Measurements from ENCODE around the gene SH3GL1.
"Not testable (repeated sequence)": the region's sequence is repeated elsewhere in the genome, so short reads cannot be mapped to it uniquely, and the experiment has no call there.

SH3GL1 gene

DNA sequence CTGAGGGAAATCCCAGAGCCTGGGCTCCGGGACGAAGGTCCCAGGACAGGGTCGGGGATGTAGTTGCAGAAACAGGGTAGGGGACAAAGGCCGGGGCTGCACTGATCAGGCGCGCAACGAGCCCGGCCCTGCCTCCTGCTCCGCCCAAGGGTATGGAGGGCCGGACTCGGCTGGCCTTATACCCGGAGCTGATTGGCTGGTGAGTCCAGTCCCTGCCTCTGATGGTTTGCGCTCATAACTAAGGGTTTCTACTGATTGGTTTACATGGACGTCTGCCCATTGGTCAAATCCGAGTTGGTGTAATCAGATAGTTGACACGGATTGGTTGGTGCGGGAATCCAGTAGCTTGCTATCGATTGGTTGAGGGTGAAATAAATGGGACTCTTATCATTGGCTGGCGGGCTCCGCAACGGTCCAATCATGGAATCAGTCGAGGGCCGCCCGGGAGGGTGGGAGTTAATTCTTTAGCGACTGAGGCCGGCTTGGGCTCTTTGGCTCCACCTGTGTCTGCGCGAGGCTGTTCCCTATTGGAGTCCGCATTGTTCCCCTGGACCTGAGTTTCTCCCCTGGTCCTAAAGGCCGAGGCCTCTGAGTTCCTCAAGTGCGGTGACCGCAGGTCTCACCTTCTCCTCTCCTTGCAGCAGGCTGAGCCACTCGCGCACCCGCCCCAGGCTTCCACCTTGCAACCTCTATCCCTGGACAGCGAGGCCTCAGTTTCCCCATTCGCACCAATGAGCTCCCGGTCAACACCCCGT lies 57.6 kb downstream of the SH3GL1 start:
- peak; percentile 98 for DNase-seq

DNA sequence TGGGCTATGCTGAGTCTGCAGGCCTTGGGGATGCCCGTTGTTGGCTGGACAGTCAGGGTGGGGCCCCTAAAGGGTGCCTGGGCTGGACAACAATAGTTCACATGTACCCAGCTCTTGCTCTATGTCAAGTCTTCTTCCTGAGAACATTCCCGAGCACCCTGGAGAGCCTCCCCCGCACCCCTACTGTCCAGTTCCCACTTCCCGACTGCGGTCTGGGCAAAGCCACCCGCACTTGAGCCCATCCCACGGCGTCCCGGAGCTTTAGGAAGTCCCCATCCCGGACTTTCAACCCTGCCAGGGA lies 58.1 kb downstream of the SH3GL1 start:
- DNase-seq, result no peak

DNA sequence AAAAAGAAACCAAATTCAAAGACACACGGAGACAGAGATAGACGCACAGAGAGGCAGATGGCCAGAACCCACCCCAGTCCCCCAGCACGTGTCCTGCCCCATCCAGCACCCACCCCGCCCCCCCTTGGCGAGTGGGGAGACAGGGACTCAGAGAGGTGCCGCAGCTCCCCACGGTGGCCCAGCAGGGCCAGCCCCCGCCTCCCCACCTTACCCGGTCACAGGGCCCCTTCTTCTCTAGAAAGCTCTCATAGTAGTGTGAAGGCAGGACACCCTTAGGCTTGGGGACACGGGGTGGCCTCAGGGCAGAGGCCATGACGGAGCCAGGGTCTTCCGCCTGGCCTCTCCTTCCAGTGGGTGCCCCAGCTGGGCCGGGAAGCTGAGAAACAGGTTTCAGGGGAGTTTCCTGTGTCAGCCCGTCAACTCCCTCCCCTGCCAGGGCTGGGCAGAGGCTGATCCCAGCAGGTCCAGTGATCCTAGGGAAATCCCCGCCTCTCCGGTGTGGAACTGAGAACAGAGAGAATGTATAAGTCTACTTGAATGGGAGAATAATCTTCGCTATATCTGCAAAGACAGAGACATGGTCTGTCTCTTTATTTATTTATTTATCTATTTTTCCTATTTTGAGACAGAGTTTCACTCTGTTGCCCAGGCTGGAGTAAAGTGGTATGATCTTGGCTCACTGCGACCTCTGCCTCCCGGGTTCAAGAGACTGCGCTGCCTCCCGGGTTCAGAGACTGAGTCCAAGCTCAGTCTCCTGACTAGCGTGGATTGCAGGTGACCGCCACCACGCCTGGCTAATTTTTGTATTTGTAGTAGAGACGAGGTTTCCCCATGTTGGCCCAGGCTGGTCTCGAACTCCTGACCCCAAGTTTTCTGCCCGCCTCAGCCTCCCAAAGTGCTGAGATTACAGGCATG lies 61.6 kb downstream of the SH3GL1 start, which contains the start of gene STAP2:
Gene STAP2 (minus strand): TSS at position 387 of the 915 bp plus-strand sequence. CDS start 74 bp downstream, at position 313.
- no peak for DNase-seq

DNA sequence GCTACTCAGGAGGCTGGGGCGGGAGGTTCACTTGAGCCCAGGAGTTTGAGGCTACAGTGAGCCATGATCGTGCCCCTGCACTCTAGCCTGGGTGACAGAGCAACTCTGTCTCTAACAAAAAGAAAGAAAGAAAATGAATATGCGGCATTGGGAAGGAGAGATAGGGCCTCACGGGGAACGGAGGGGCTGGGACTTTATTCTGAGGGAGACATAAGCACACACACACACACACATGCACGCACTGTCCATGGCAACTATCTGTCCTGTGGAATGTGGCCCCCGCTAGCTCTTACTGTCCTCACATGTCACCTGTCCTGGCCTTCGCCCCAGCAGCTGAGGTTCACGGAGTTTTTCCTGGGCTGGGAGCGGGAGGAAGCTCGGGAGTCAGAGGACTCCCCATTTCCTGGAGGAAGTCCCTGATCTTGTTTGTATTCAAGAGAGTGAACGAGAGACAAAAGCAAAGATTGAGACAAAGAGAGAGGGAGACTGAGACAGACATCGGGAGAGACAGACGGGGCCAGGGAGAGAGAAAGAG lies 62.4 kb downstream of the SH3GL1 start:
- no peak for DNase-seq

- DNase-seq, result no peak
These were observed 65.3 kb downstream of the SH3GL1 start for GRCh38 chr19:4334929-4335570.

DNA sequence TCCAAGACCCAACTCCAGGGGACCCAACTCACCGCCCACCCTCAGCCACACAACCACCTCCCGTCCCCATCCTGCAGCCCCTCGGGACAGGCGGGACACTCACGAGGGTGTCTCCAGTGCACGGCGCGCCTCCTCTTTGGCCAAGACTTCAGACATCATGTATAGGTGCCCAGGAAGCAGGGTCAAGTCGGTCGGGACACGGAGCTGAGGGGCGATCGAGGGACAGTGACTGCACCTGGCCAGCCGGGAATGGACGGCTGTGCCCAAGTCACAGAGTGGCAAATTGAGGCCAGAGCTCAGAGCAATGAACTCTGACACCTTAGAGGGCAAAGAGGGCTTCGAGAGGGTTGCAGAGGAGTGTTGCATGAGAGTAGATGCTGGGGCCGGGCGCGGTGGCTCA lies 70.5 kb downstream of the SH3GL1 start:
- DNase-seq, result no peak

DNA sequence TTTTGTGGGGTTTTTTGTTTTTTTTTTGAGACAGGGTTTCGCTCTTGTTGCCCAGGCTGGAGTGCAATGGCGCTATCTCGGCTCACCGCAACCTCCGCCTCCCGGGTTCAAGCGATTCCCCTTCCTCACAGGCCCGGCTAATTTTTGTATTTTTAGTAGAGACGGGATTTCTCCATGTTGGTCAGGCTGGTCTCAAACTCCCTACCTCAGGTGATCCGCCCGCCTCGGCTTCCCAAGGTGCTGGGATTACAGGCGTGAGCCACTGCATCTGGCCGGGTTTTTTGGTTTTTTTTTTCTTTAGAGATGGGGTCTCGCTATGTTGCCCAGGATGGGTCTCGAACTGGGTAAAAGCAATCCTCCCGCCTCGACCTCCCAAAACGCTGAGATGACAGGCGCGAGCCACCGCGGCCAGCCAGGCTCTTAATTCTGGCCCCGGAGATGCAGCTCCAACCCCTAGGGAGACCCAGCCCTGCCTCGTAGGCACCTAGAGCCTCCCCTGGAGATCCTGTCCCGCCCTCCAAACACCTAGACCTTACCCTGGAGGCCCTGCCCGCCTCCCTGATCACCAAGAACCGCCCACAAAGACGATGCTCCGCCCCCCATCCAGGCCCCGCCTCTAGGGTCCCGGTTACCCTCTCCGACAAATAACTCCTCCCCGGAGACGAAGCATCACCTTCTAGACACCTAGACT lies 71.2 kb downstream of the SH3GL1 start:
- not testable (repeated sequence) for DNase-seq

GRCh38 chr19:4328243-4328990 lies 71.9 kb downstream of the SH3GL1 start:
- DNase-seq, result peak; percentile 42

- DNase-seq, result no peak
These were observed 72.5 kb downstream of the SH3GL1 start for GRCh38 chr19:4327877-4328242.

GRCh38 chr19:4327252-4327876 lies 73.0 kb downstream of the SH3GL1 start:
- peak; percentile 7 for DNase-seq

GRCh38 chr19:4326837-4327251 lies 73.5 kb downstream of the SH3GL1 start:
- no peak for DNase-seq

GRCh38 chr19:4326215-4326836 lies 74.0 kb downstream of the SH3GL1 start:
- DNase-seq, result no peak

- DNase-seq, result no peak
These were observed 76.1 kb downstream of the SH3GL1 start for GRCh38 chr19:4324228-4324627.

DNA sequence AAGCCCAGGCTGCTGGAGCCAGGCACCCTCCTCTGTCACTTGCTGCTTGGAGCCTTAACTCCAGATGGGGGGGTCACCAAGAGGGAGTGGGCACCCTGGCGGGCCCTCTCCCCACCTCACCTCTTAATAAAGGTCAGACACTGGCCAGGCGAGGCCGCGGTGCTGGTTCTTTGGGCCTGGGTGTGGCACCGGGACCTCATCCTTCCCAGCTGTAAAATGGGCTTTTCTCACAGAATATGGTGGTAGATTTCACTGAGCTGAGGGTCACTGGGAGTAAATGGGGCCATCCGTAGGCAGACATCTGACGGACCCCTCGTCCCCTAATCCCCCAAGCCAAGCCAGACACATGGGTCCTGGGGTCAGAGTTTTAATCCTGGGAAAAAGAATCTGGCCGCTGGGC lies 76.7 kb downstream of the SH3GL1 start:
- DNase-seq, result no peak

DNA sequence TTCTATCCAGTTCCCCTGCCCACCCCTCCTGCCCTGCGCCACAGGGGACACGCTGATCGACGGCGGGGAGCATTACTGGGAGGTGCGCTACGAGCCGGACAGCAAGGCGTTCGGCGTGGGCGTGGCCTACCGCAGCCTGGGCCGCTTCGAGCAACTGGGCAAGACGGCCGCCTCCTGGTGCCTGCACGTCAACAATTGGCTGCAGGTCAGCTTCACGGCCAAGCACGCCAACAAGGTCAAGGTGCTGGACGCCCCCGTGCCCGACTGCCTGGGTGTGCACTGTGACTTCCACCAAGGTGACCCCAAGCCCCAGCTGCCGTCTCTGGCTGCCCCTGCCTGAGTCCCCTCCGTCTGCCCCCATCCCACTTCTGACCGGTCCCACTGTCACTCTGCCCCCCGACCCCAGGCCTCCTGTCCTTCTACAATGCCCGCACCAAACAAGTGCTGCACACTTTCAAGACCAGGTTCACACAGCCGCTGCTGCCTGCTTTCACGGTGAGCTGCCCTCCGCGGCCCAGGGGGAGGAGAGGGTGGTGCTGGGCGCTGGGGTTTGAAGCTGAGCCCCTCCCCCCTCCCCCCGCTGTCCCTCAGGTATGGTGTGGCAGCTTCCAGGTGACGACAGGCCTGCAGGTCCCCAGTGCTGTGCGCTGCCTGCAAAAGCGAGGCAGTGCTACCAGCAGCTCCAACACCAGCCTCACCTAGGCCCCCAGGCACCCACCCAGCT lies 77.2 kb downstream of the SH3GL1 start:
- no peak for DNase-seq

DNA sequence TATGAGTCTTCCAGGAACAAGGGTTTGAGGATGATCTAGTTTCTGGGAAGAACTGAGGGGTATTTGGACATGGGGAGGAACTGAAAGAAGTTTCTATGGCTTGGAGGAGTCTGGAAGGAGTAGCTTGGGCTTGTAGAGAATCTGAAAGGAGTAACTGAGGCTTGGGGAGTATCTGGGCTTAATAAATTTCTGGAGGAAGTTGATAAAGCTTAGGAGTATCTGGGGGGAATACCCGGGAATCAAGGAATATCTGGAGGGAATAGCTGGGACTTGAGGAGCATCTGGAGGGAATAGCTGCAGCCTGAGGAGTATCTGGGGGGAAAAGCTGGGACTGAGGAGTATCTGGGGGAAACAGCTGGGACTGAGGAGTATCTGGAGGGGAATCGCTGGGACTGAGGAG lies 79.9 kb downstream of the SH3GL1 start:
- no peak for DNase-seq

DNA sequence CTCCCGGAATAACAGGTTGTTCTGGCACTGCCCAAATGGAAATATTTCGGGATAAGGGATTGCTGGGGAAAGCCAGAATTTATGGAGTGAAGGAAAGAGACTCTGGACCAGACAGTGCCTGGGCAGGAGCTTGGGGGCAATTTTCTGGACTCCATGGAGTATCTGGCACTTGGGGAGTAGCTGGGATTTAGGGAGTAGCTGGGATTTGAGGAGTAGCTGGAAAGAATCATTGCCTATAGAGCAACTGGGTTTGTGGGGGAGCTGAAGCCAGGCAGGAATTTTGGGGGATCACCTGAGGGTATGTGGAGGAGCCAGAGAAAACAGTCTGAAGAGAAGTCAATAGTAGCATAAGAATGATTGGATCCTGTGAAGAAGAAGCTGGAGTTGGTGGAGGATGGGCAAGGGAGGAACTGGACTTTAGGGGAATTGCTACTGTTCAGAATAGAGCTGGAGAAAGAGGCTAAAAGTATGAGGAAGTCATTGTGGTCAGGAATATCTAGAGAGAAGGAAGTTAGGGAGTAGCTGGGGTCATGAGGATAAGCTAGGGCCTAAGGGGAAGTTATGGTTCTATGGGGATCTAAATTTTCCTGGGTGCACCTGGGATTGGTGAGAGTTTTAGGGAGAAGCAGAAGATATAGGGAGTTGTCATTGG lies 81.2 kb downstream of the SH3GL1 start:
- DNase-seq, result no peak

DNA sequence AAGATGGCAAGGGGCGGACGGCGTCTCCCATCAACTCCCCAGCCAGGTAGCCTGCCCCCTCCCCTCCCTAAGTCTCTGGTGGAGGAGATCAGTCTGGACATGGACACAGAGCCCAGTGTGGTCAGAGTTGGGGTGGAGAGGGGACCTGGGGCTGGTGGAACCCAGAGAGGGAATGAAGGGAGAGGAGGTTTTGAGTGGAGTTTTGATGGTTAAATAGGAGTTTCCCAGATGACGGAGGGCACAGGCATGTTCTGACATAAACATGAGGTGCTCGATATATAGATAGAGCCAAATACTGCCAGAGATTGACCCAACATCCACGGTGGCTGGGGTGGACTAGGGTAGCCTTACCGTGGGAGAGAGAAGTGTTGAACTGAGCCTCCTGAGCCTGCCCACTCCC lies 81.9 kb downstream of the SH3GL1 start:
- DNase-seq, result no peak

DNA sequence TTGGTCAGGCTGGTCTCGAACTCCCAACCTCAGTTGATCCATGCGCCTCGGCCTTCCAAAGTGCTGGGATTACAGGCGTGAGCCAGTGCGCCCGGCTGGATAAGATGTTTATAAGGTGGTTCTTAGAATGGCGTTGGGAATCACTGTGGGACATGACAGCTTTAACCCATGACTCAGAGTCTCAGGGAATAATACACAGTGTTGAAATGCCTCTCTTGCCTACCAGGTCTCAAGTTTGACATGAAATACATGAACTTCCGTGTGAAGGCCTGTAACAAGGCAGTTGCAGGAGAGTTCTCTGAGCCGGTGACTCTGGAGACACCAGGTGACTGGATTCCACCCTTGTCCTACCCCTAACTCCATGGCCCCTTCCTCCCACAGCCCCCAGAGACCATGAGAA lies 83.4 kb downstream of the SH3GL1 start:
- DNase-seq, result no peak
